Ovary (tissue), 3 donors: ENCODE measurements around the gene XNDC1N.

ENCODE experiments used
- EP300 ChIP-seq: sonication (generic); formaldehyde crosslinking; IDR thresholded peaks from one replicate; pipeline ENCODE4 v1.6.1; 2017; ENCODE audit warnings: antibody characterized with exemption
- TF ChIP-seq, protein P1 (sequence below), 3 donors: fragments of 450-650 bp in 2 of 3; fragments of 200-600 bp in 1 of 3; IDR thresholded peaks; one replicate each; pipeline versions ENCODE4 v1.5.1 to v1.8.0; 2016 to 2022; ENCODE audit warnings: antibody characterized with exemption in 3 of 3, mild to moderate bottlenecking in 1 of 3
- donor health status: DM: no; HTN: no; CAD: no.

DNA sequence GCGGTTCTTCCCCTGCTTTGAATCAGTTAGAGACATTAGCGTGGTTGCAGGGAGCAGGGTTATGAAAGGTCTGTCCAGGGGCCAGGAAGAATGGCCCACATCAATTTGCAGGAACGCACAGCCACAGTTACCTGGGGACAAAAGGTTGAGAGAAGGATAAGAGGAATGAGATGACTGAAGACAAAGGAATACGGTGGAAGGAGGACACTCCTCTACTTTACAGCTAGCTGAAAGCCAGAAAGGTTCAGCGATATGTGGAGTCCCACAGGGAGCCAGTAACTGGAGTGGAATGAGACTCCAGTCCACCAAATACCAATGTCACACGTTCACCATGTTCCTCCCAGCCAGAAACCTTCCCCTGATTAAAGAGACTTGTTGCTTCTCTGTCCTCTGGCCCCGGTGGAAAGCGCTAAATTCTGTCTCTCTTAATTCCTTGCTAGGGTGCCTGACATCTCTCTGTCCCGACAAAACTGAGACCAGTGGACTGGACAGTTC lies 10.7 kb downstream of the XNDC1N start:
- TF ChIP-seq, protein P1, sequence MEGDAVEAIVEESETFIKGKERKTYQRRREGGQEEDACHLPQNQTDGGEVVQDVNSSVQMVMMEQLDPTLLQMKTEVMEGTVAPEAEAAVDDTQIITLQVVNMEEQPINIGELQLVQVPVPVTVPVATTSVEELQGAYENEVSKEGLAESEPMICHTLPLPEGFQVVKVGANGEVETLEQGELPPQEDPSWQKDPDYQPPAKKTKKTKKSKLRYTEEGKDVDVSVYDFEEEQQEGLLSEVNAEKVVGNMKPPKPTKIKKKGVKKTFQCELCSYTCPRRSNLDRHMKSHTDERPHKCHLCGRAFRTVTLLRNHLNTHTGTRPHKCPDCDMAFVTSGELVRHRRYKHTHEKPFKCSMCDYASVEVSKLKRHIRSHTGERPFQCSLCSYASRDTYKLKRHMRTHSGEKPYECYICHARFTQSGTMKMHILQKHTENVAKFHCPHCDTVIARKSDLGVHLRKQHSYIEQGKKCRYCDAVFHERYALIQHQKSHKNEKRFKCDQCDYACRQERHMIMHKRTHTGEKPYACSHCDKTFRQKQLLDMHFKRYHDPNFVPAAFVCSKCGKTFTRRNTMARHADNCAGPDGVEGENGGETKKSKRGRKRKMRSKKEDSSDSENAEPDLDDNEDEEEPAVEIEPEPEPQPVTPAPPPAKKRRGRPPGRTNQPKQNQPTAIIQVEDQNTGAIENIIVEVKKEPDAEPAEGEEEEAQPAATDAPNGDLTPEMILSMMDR (IDR thresholded peaks at IDR 0.05): no peak
- TF ChIP-seq EP300: no peak
